Large intestine (tissue), 3 donors: ENCODE measurements around the gene CNNM2. TPM values are rescaled to one million over a fixed set of nuclear protein-coding genes. Genes with fewer than 3 reads are reported as not detected.
"Not testable (repeated sequence)": the region's sequence is repeated elsewhere in the genome, so short reads cannot be mapped to it uniquely, and the experiment has no call there.

Source experiments
- DNase-seq, 2 donors: peaks; one replicate each; pipeline versions ENCODE4 v3.0.0 to v3.0.0-alpha.2; 2013
- H3K27ac ChIP-seq: one replicate; pipeline ENCODE4 v1.5.1; 2013; ENCODE audit warnings: low read length
- H3K27me3 ChIP-seq: 2 replicates; pipeline ENCODE4 v1.6.1; 2013; ENCODE audit warnings: low read length; ENCODE audit not compliant: control insufficient read depth, insufficient read depth
- H3K36me3 ChIP-seq: 2 replicates; pipeline ENCODE4 v1.6.1; 2013; ENCODE audit warnings: low read length; ENCODE audit not compliant: control insufficient read depth, insufficient read depth
- H3K4me1 ChIP-seq: one replicate; pipeline ENCODE4 v1.6.1; 2013; ENCODE audit warnings: low read length; ENCODE audit not compliant: control insufficient read depth, insufficient read depth
- H3K4me3 ChIP-seq: one replicate; pipeline ENCODE4 v1.5.1; 2013; ENCODE audit warnings: low read length
- H3K9me3 ChIP-seq: one replicate; pipeline ENCODE4 v1.6.1; 2013; ENCODE audit warnings: mild to moderate bottlenecking, low read depth, low read length, moderate library complexity; ENCODE audit not compliant: control insufficient read depth
- WGBS: methylation state at CpG from one replicate; pipeline ENCODE4 v1.1.5; 2013; ENCODE audit warnings: low lambda C conversion rate; ENCODE audit not compliant: insufficient coverage; 5-methylcytosine and 5-hydroxymethylcytosine counted together
- polyA plus RNA-seq: library from polyadenylated mRNA; unstranded; fragments of 120-200 nt; gene quantifications from one replicate; pipeline ENCODE4 v1.2.1, GENCODE V29; 2013

CNNM2 gene
- polyA plus RNA-seq, 1 donor, result 12.5 TPM

DNA sequence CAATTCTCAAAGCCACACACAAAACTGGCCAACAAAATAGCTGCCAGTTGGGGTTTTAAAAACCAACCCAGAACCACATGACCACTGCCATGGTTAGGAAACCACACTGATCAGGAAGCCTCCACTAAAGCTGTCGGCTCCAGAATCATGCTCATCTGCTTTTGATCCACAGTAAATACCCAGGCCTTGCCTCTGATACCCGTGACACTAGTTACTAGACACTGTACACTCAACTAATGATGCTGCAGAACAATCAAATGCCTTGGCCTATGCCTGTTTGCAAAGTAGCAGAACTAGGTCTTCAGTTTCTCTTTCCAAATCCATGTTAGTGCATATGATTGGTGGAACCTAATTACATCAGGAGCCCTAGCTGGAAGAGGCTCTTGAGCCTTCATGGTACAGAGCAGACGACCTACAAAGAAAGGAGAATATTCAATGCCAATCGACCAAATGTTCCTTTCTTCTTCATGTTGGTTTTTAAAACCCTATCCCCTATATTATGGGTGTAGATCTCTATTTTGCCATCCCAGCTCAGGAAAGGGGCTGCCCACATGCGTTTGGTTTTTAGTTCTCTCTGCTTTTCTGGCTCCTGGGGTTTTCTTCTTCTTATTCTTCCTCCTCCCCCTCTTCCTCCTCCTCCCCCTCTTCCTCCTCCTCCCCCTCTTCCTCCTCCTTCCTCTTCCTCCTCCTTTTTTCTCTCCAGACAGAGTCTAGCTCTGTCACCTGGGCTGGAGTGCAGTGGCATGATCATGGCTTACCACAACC is 76.6 kb downstream of the CNNM2 start:
- Histone ChIP-seq H3K4me3 (no peak overlapping the region), H3K27ac (no peak overlapping the region), H3K27me3 (no peaks in the 10 kb centered on the region), H3K4me1 (no peaks in the 10 kb centered on the region), H3K36me3 (no peaks in the 10 kb centered on the region), H3K9me3 (no peaks in the 10 kb centered on the region)
- WGBS, result 72% methylated on average over 2 of the region's 5 CpGs
- DNase-seq, result no peak

DNA sequence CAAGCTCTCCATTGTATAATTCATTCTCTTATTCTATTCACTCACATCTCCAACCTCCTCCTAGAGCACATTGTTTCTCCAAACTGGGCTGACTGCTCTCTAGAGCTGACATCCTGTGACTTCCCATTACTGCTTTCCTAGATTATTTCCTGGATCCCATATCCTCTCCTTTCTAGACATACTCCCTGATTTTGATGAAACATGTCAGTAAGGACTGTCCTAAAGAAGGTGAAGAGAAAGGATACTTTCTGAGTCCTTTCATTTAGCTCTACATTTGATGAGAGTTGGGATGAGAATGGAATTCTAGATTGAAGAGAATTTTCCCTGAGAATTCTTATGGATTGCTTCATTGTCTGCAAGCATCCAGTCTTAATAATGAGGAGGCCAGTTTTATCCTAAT is 78.8 kb downstream of the CNNM2 start:
- no peaks in the 10 kb centered on the region for H3K9me3 ChIP-seq
- no peaks in the 10 kb centered on the region for H3K4me1 ChIP-seq
- H3K36me3 ChIP-seq, result no peaks in the 10 kb centered on the region
- no peak overlapping the region for H3K4me3 ChIP-seq
- no peaks in the 10 kb centered on the region for H3K27me3 ChIP-seq
- no peak for DNase-seq
- no peak overlapping the region for H3K27ac ChIP-seq

DNA sequence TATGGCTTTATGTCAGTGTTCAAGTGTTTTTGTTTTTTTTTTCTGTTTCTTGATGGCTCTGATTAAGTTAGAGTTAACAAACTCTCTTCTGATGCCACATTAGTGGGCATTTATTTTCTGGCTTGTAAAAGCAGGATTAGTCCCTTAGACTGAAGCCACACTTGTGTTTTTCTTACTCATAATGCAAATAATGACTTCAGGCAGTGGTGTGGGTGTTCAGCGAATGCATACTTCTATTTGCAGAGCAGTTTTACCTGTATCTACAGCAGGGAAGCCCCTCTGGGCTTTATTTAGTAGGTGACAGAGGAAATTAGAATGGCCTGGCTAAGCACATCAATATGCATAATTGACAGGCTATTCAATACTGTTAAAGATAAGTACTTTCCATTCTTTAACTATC is 79.9 kb downstream of the CNNM2 start:
- H3K27me3 ChIP-seq, result no peaks in the 10 kb centered on the region
- no peak overlapping the region for H3K4me3 ChIP-seq
- WGBS, result no CpG with 5 or more reads among the region's 1 CpG
- no peaks in the 10 kb centered on the region for H3K9me3 ChIP-seq
- DNase-seq, result no peak
- H3K4me1 ChIP-seq, result no peaks in the 10 kb centered on the region
- H3K27ac ChIP-seq, result no peak overlapping the region
- H3K36me3 ChIP-seq, result no peaks in the 10 kb centered on the region

DNA sequence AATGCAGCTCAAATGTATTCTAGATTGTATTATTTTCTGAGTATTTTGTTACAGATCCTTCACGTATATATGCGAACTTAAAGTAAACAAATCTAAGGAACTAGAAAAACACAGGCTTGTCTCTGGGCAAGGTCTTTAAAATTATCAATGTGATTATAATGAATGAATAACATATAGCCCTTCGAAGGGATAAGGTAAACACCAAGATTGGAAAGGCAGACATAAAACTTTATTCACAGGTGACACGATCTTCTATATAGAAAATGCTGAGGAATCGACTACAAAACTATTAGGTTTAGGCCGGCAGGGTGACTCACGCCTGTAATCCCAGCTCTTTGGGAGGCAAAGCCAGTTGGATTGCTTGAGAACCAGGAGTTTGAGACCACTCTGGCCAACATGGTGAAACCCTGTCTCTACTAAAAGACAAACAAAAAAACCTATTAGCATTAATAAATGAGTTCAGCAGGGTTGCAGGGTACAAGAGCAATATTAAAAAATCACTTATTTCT is 80.4 kb downstream of the CNNM2 start:
- Histone ChIP-seq H3K4me1 (no peaks in the 10 kb centered on the region), H3K27ac (no peak overlapping the region), H3K4me3 (no peak overlapping the region), H3K27me3 (no peaks in the 10 kb centered on the region), H3K9me3 (no peaks in the 10 kb centered on the region), H3K36me3 (no peaks in the 10 kb centered on the region)
- DNase-seq, result no peak
- WGBS, result 93% methylated on average over 3 of the region's 7 CpGs

DNA sequence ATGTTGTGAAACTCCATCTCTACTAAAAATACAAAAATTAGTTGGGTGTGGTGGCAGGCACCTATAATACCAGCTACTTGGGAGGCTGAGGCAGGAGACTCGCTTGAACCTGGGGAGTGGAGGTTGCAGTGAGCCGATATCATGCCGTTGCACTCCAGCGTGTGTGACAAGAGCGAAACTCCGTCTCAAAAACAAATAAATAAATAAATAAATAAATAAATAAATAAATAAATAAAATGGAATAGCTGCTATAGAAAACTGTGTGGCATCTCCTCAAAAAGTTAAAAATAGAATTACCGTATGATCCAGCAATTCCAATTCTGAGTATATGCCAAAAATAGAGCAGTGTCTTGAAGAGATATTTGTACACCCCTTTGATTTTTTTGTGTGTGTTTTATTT is 82.0 kb downstream of the CNNM2 start:
- not testable (repeated sequence) for H3K4me3 ChIP-seq, H3K27ac ChIP-seq, DNase-seq, H3K27me3 ChIP-seq, H3K9me3 ChIP-seq, H3K36me3 ChIP-seq, H3K4me1 ChIP-seq
- WGBS, result 100% methylated on average over 4 of the region's 7 CpGs

DNA sequence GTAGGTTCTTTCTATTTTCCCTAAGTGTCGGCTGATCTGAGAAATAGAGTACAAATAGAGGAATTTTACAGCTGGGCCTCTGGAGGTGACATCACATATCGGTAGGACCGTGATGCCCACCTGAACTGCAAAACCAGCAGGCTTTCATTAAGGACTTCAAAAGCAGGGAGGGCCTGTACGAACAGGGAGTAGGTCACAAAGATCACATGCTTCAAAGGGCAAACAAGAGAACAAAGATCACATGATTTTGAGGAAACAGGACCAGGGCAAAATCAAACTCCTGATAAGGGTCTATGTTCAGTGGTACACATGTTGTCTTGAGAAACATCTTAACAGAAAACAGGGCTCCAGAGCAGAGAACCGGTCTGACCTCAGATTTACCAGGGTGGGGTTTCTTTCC is 88.9 kb downstream of the CNNM2 start:
- no peak for DNase-seq
- H3K36me3 ChIP-seq, result no peaks in the 10 kb centered on the region
- no peak overlapping the region for H3K27ac ChIP-seq
- H3K27me3 ChIP-seq, result no peaks in the 10 kb centered on the region
- H3K4me3 ChIP-seq, result no peak overlapping the region
- 73% methylated on average over 3 of the region's 5 CpGs for WGBS
- peaks cover 6% of the 10 kb centered on the region for H3K9me3 ChIP-seq
- H3K4me1 ChIP-seq, result no peaks in the 10 kb centered on the region

DNA sequence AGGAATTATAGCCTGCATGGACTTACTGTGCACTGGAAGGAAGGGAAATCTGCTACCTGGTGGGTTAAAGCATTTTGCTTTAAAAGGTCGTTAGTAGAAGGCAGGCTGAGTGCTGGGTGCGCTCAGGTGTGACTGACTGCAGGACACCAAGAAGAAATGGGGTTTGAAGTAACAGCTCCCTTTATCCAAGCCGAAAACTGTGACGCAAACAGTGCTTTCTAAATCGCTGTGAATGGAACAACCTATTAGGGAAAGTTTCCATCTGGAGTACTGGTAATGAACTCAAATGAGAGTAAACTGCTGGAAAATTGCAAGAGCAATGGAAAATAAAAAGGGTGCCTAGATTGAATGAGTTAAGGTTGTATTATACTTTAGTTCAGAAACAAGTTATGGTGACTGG is 95.3 kb downstream of the CNNM2 start:
- no peak for DNase-seq
- no peak overlapping the region for H3K27ac ChIP-seq
- 86% methylated on average over 3 of the region's 5 CpGs for WGBS
- no peaks in the 10 kb centered on the region for H3K27me3 ChIP-seq
- H3K9me3 ChIP-seq, result no peaks in the 10 kb centered on the region
- H3K4me1 ChIP-seq, result no peaks in the 10 kb centered on the region
- no peaks in the 10 kb centered on the region for H3K36me3 ChIP-seq
- H3K4me3 ChIP-seq, result no peak overlapping the region

DNA sequence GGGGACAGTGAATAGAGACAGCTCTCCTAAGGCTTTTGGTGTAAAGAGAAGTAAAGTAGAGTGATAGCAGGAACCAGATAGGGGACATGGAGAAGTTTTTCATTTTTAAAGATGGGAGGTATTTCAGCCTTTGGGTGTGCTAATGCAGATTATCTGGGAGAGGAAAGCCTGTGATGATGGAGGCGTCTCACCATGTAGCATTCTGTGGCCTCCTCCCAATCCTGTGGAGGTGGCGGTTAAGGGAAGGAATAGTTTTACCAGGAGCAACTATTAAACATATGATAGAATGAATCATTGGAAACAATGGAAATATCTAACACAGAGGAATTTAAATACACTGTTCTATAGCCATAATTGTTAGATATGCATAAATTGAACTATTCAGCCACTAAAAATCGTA is 101.3 kb downstream of the CNNM2 start:
- WGBS, result 100% methylated on average over 1 of the region's 3 CpGs
- Histone ChIP-seq H3K36me3 (no peaks in the 10 kb centered on the region), H3K27ac (no peak overlapping the region), H3K9me3 (no peaks in the 10 kb centered on the region), H3K4me3 (no peak overlapping the region), H3K4me1 (peaks cover 3% of the 10 kb centered on the region), H3K27me3 (no peaks in the 10 kb centered on the region)
- DNase-seq, result no peak

DNA sequence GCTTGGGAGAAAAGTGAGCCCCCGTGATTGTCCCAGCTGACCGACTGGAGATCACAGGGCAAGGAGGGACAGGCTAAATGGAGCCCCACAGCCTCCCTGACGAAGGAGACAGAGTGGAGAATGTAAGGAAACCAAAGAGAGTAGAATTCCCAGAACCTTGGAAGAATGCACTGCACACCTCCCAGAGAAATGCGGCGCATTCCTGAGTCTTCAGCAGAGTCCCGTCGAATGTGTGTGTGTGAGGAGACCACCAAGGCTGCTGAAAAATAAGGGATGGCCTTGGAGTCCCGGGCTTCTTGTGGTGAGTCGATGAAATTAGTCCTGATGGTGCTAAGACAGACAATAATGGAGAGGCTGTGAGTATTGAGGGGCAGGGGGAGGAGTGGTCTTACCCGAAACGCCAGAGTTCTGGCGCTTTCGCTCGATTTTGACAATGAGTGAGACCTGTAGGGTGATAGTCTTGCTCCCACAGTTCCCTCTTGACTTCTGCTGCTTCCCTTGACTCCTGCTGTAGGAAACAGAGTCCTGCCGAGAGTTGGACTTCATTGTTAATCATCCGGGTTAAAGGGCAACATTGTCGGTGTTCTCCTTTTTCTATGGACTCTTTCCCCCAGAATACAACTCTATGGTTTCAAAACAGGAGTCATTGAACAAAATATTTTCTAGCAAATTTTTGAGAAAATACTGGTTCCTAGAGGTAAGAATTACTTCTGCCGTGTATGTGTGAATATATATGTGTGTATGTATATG is 103.2 kb downstream of the CNNM2 start:
- WGBS, result 100% methylated on average over 1 of the region's 18 CpGs
- H3K9me3 ChIP-seq, result no peaks in the 10 kb centered on the region
- DNase-seq, result no peak
- H3K36me3 ChIP-seq, result no peaks in the 10 kb centered on the region
- H3K4me3 ChIP-seq, result no peak overlapping the region
- H3K4me1 ChIP-seq, result peaks cover 3% of the 10 kb centered on the region
- H3K27me3 ChIP-seq, result no peaks in the 10 kb centered on the region
- H3K27ac ChIP-seq, result no peak overlapping the region

DNA sequence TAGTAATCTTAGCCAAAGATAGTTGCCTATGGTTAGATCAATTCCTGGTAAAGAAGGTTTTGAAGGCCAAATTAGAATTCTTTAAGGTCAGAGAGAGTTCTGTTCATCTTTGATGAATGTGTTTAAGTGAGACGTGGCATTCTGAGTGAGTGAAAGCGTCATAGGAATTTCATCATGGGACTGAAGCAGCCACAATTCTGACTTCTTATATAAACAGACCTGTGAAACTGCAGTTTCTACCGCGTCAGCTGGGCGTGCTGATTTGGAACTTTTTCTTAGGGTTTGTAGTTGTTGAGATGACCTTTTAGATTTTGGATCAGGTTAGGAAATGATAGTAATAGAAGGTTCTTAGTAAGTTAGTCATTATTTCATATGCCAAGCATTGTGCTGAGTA is 103.8 kb downstream of the CNNM2 start:
- DNase-seq, result no peak
- Histone ChIP-seq H3K27me3 (no peaks in the 10 kb centered on the region), H3K4me1 (peaks cover 3% of the 10 kb centered on the region), H3K36me3 (no peaks in the 10 kb centered on the region), H3K4me3 (no peak overlapping the region), H3K27ac (peak overlapping the region; percentile 2), H3K9me3 (no peaks in the 10 kb centered on the region)
- no CpG with 5 or more reads among the region's 5 CpGs for WGBS
